ENCODE measurements around the gene KCNN3. TPM values are rescaled to one million over a fixed set of nuclear protein-coding genes. Genes with fewer than 3 reads are reported as not detected.

KCNN3 gene
- total and polyA plus RNA-seq, 2 donors (not counting 1 experiment from before 2014, with no cell fraction given), result 0.17 to 0.82 TPM

- no peaks in the 10 kb centered on the region for H3K9me3 ChIP-seq (ENCODE audit: control extremely low read depth in 1 of 3, control insufficient read depth in 2 of 3, insufficient read depth in 1 of 3, low read length in 2 of 3)
- POLR2A ChIA-PET, result interaction anchor here (1.7 kb wide), 1 partner anchor 10 kb away, joined by 3 read pairs; no protein-coding TSS in a partner anchor
- no peak overlapping the region for H3K4me3 ChIP-seq (ENCODE audit: control extremely low read depth in 1 of 5, extremely low read depth in 1 of 5, insufficient read depth in 1 of 5, low read depth in 2 of 5, low read length in 4 of 5)
- H3K79me2 ChIP-seq (ENCODE audit: control insufficient read depth, insufficient read depth, low read length), result no peaks in the 10 kb centered on the region
- TF ChIP-seq EZH2 (IDR thresholded peaks at IDR 0.05; ENCODE audit: borderline replicate concordance, insufficient read depth, low read depth, low read length, poor library complexity, severe bottlenecking), result no peak
- no peak for TF ChIP-seq CTCF (IDR thresholded peaks at IDR 0.05)
- ATAC-seq (ENCODE audit: low read depth), result no peak
- no peak overlapping the region for H3K27ac ChIP-seq (ENCODE audit: low read length in 2 of 2)
- peaks cover 17% of the 10 kb centered on the region for H3K27me3 Mint-ChIP-seq
- H3K4me1 ChIP-seq (ENCODE audit: control insufficient read depth in 2 of 2, insufficient read depth in 2 of 2, low read length in 2 of 2), result peaks cover 0 to 4% of the 10 kb centered on the region in 2 donors
- H3K27ac Mint-ChIP-seq, result no peak overlapping the region
- peaks cover 6% of the 10 kb centered on the region for H3K4me1 Mint-ChIP-seq
- H3K9ac ChIP-seq (ENCODE audit: low read length), result no peak overlapping the region
- 91% methylated on average over 4 of the region's 4 CpGs for WGBS (ENCODE audit: insufficient coverage)
- H3K4me3 Mint-ChIP-seq, result no peak overlapping the region
- H2AFZ ChIP-seq (ENCODE audit: insufficient read depth, low read depth, low read length, poor library complexity, severe bottlenecking), result no peak overlapping the region
- H3K27me3 ChIP-seq (replicated peaks in 1 of 4; ENCODE audit: control extremely low read depth in 1 of 4, control insufficient read depth in 3 of 4, insufficient read depth in 4 of 4, low read length in 3 of 4), result peaks cover 0 to 4% (median 0%) of the 10 kb centered on the region in 4 experiments
- no peak overlapping the region for H3K4me2 ChIP-seq (replicated peaks; ENCODE audit: low read depth, low read length, poor library complexity, severe bottlenecking)
- CTCF ChIA-PET, result interaction anchor here (0.7 to 1.0 kb wide), 2 partner anchors 22 to 198 kb away, joined by 3 read pairs; partner anchors contain the start of gene KCNN3
- no peaks in the 10 kb centered on the region for H3K36me3 ChIP-seq (replicated peaks in 1 of 2; ENCODE audit: control extremely low read depth in 1 of 2, control insufficient read depth in 1 of 2, extremely low read depth in 1 of 2, insufficient read depth in 2 of 2, low read length in 1 of 2)
- DNase-seq, result no peak
- intact Hi-C loops (cut with micrococcal nuclease), result no loop called here
- H3K9me3 Mint-ChIP-seq (ENCODE audit: insufficient read depth), result no peaks in the 10 kb centered on the region
- no peaks in the 10 kb centered on the region for H4K20me1 ChIP-seq (ENCODE audit: control insufficient read depth, insufficient read depth, low read length, poor library complexity, severe bottlenecking)
These were observed 21.1 kb downstream of the KCNN3 start for GRCh38 chr1:154848983-154849382.

GRCh38 chr1:154847891-154848290, 22.2 kb downstream of the KCNN3 start:
- H3K27me3 Mint-ChIP-seq, result peaks cover 23% of the 10 kb centered on the region
- H3K4me3 Mint-ChIP-seq, result no peak overlapping the region
- no peak overlapping the region for H3K9ac ChIP-seq (ENCODE audit: low read length)
- H3K9me3 ChIP-seq (ENCODE audit: control extremely low read depth in 1 of 3, control insufficient read depth in 2 of 3, insufficient read depth in 1 of 3, low read length in 2 of 3), result no peaks in the 10 kb centered on the region
- no peak overlapping the region for H3K4me3 ChIP-seq (ENCODE audit: control extremely low read depth in 1 of 5, extremely low read depth in 1 of 5, insufficient read depth in 1 of 5, low read depth in 2 of 5, low read length in 4 of 5)
- H3K27me3 ChIP-seq (replicated peaks in 1 of 4; ENCODE audit: control extremely low read depth in 1 of 4, control insufficient read depth in 3 of 4, insufficient read depth in 4 of 4, low read length in 3 of 4), result peaks cover 0 to 4% (median 0%) of the 10 kb centered on the region in 4 experiments
- intact Hi-C loops (cut with micrococcal nuclease), result no loop called here
- TF ChIP-seq CTCF (IDR thresholded peaks at IDR 0.05), result no peak
- no peak for TF ChIP-seq EZH2 (IDR thresholded peaks at IDR 0.05; ENCODE audit: borderline replicate concordance, insufficient read depth, low read depth, low read length, poor library complexity, severe bottlenecking)
- no peak overlapping the region for H3K27ac ChIP-seq (ENCODE audit: low read length in 2 of 2)
- no peak overlapping the region for H3K4me2 ChIP-seq (replicated peaks; ENCODE audit: low read depth, low read length, poor library complexity, severe bottlenecking)
- WGBS (ENCODE audit: insufficient coverage), result 96% methylated on average over 13 of the region's 13 CpGs
- DNase-seq (no peak), ATAC-seq (ENCODE audit: low read depth) (no peak)
- no peak overlapping the region for H3K27ac Mint-ChIP-seq
- H3K79me2 ChIP-seq (ENCODE audit: control insufficient read depth, insufficient read depth, low read length), result no peaks in the 10 kb centered on the region
- ChIA-PET POLR2A (no interaction called here), CTCF (no interaction called here)
- H3K36me3 ChIP-seq (replicated peaks in 1 of 2; ENCODE audit: control extremely low read depth in 1 of 2, control insufficient read depth in 1 of 2, extremely low read depth in 1 of 2, insufficient read depth in 2 of 2, low read length in 1 of 2), result no peaks in the 10 kb centered on the region
- peaks cover 0 to 9% of the 10 kb centered on the region in 2 donors for H3K4me1 ChIP-seq (ENCODE audit: control insufficient read depth in 2 of 2, insufficient read depth in 2 of 2, low read length in 2 of 2)
- no peaks in the 10 kb centered on the region for H4K20me1 ChIP-seq (ENCODE audit: control insufficient read depth, insufficient read depth, low read length, poor library complexity, severe bottlenecking)
- H3K9me3 Mint-ChIP-seq (ENCODE audit: insufficient read depth), result no peaks in the 10 kb centered on the region
- H3K4me1 Mint-ChIP-seq, result peaks cover 13% of the 10 kb centered on the region
- no peak overlapping the region for H2AFZ ChIP-seq (ENCODE audit: insufficient read depth, low read depth, low read length, poor library complexity, severe bottlenecking)

All from B cell (primary cell).